HPDE6-E6E7 (cell line): ENCODE results near the gene C3.
"Not testable (repeated sequence)": the region's sequence is repeated elsewhere in the genome, so short reads cannot be mapped to it uniquely, and the experiment has no call there.

Experiments used
- DNase-seq: peaks from one replicate; pipeline ENCODE4 v3.0.0; 2011; ENCODE audit warnings: missing footprints; ENCODE audit errors: extremely low spot score

The C3 gene

DNA sequence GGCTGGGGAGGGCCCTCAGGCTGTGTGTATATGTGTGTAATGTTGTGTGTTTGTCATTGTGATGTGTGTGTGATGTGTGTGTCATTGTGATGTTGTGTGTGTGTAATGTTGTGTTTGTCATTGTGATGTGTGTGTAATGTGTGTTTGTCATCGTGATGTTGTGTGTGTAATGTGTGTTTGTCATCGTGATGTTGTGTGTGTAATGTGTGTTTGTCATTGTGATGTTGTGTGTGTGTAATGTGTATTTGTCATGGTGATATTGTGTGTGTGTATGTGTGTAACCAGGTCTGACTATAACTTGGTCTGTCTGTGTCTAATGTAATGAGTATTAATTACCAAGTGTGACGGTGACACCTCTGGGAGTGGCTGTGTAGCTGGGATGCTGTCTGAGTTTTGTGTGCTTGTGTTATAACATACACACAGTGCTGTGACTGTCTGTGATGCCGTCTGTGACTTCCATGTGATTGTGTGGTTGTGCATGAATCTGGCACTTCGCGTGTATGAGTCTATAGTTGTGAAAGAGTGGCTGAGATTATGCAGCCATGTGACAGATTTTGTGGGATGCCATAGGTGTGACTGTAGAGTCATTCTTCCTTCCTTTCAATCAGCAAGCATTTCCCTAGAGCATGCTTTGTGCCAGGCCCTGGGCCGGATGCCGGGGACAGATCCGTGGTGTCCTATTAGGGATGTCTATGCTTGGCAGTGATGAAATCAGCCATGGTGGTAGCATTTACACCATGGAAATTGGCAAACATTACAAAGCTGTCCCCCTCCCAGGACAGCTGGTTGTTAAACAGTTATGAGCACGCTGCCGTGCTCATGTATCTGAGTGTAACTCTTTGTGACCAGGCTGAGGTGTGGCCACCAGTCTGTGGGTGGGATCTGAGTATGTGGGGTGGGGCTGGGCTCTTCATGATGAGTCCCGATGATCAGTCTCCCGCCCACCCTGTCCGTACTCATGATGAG is 56.9 kb downstream of the C3 start:
- DNase-seq = no peak

DNA sequence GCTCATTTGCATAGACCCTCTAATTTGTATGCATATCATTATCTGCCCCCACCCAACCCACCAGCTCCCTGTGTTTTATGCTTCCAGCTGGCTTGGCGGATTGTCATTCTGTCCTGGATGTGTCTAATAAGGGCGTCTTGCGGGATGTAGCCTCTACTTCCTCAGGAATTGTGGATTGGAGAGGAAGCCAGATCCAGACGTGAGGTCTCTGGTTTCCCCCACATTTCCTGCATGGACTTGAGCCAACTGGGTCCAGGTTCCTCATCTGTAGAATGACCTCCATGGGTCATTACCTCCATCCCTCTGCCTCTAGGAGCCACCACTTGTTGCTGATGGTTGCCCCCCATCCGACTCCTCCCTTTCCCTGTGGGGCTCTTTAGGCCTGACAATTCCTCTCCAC is 57.7 kb downstream of the C3 start:
- DNase-seq = no peak

DNA sequence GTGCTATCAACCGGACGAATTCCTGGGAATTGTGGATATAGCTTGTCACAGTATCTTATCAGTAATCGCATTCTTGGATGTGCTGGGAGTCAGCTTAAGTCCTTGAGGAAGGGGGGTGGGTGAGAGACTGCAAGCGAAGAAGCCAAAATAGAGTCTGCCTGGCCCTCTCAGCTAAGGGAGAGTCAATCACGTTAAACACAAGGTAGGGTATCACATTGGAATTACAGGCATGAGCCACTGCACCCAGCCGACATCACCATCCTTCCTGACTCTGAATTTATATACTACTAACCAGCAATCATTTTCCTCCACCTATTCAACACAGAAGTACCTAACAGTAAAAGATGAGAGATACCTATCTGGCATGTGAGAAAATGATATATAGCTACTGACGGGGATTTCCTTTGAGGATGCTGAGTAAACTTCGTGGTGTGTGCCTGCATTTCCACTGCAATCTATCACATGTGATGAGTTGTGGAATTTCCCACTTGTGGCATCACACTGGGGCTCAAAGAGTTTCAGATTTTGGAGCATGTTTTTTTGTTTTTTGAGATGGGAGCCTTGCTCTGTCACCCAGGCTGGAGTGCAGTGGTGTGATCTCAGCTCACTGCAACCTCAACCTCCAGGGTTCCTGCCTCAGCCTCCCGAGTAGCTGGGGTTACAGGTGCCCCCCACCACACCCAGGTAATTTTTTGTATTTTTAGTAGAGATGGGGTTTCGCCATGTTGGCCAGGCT is 58.8 kb downstream of the C3 start:
- not testable (repeated sequence) for DNase-seq

DNA sequence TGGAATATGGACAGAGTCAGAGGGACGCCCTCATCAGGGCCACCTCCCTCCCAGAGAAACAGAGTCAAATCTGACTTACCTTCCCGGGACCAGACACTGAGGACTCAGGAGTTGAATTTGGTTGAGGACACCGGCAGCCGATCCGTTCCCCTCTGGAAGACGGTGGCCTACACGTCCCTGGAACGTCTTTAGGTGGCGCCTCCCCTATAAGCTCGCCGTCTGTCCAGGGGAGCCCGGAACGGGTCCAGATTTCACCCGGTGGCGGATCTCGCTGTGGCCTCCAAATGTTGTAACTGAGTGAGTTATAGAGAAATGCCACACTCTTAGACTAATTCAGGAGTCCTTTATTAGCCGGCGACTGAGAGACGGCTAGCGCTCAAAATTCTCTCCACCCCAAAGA is 59.5 kb downstream of the C3 start:
- no peak for DNase-seq

DNA sequence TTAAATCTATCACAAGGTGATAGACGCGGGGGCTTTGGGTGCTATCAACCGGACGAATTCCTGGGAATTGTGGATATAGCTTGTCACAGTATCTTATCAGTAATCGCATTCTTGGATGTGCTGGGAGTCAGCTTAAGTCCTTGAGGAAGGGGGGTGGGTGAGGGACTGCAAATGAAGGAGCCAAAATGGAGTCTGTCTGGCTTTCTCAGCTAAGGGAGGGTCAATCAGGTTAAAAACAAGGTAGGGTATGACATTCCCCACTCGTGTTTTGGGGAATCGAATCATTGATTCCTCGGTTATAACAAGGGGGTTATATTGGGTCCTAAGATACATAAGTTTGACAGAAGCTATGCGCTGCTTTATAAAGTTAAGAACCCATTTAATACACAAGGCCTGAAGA is 64.1 kb downstream of the C3 start:
- not testable (repeated sequence) for DNase-seq

DNA sequence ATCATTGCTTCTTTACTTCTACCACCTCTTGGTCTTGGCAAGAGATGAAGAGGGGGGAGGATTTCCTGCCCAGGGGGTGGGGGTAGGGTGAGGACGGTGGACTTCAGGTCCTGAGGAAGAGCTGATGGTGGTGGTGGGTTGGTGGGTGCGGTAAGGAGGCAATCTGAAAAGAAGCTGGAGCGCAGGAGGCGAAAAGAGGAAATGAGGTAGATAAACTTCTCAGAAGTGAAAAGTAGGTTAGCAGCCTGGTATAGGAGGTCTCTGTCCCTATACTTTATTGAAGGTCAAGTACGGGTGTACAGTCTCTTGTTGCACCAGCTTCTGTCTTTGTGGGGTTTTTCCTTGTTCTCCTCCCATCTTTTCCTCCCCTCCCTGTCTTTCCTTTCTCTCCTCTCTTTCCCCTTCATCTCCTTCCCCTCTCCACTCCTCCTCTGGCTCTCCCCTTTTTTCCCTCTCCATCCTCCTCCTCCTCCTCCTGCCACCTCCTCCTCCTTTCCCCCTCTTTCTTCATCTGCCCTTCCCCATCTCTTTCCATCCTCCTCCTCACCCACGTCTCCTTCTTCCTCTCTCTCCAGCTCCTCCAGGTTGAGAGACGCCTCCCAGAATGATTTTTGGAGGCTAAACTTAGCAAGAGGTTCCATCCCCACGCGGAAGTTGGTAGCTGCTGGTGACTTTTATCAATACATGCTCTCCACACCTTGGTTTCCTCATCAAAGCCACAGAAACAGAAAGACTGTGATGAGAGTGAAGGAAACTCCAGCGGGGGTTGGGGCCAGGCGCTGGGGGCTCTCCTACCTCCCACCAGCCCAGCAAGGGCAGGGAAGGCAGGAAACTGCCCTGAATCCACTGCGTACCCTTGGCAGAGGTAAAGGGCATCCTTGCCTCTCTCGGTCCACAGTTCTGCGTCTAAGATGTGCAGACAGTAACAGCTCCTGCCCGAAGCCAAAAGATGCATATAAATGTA is 65.8 kb downstream of the C3 start:
- DNase-seq = no peak

DNA sequence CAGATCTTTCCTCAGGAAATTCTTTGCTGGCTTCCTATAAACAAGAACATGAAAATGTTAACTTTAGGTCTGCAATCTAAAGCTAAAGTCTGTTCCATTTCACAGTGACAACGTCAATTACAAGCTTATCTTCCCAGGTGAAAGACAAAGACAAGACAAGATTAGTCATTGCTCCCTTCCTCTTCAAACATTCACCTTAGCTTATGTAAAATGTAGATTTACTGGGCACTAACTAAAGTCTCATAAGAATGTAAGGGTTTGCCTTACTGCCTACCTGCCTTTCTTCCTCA is 67.7 kb downstream of the C3 start:
- no peak for DNase-seq

DNA sequence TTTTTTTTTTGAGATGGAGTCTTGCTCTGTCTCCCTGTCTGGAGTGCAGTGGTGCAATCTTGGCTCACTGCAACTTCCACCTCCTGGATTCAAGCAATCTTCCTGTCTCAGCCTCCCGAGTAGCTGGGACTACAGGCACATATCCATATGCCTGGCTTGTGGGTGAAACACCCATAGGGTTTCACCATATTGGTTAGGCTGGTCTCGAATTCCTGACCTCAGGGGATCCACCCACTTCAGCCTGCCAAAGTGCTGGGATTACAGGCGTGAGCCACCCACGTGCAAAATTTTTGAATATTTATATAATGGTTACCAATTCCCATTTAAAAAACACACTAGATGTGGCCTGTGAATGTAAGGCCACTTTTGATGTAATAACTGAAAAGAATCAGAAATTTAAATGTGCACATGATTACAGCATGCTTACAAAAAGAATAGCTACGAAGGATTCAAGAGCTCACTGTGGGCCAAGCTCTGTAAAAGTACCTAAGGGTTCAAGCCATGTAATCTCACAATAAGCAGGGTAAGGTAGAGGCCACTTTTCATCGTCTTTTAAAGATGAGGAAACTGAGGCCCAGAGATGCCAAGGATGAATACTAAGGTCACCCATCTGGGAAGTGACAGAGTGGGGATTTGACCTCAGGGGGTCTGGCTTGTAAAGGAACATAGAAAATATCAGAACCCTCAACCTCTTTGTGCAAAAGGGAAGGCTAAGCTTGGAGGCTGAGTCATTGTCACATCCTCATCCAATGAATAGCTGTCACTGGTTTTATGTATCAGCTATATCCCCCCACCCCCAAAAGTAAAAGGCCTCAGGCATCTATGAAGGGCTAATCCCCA is 68.3 kb downstream of the C3 start:
- no peak for DNase-seq

DNA sequence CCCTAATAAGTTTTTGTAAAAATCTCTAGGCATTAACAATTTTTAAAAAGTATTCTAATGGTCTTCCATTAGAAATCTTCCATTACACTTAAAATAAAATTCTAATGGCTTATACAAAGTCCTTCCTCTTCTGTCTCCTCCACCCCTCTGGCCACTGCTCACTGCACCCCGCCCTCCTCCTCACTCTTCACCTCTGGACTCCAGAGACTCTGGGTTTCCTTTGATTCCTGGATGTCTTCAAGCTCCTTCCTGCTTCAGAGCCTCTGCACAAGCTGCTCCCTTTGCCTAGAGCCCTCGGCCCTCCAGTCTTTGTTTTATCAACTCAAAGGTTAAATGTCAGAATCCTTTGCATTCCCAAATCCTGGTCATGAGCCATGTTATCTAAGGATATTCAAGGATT is 71.3 kb downstream of the C3 start:
- DNase-seq = no peak

DNA sequence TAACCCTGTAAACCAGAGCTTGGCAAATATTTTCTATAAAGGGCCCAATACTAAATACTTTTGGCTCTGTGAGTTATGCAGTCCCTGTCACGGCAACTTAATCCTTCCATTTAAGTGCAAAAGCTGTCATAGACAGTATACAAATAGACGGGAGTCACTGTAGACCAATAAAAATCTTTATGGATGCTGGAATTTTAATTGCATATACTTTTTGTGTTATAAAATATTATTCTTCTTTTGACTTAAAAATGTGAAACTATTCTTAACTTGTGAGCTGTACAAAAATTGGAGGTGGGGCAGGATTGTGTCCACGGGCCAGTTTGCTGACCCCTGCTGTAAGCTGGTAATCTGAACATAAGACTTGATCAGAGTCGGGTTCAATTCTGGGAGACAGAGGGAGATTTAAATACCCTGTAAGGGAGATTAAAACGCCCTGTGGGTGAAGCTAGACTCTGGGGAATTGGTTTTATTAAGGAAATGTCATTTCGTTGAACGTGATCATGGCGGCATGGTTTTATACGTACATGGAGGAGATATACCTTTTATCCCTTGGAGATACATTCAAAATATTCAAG is 72.2 kb downstream of the C3 start:
- no peak for DNase-seq

DNA sequence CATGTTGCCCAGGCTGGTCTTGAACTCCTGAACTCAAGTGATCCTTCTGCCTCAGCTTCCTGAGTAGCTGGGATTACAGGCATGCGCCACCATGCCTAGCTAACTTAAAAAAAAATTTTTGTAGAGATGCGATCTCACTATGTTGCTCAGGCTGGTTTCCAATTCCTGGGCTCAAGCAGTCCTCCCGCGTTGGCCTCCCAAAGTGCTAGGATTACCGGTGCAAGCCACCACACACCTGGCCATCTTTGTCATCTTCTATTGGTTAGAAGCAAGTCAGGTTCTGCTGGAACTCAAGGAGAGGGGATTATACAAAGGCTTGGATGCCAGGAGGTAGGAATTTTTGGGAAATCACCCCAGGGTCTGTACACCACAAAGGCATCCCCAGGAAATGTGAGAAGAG is 75.7 kb downstream of the C3 start:
- DNase-seq = no peak

DNA sequence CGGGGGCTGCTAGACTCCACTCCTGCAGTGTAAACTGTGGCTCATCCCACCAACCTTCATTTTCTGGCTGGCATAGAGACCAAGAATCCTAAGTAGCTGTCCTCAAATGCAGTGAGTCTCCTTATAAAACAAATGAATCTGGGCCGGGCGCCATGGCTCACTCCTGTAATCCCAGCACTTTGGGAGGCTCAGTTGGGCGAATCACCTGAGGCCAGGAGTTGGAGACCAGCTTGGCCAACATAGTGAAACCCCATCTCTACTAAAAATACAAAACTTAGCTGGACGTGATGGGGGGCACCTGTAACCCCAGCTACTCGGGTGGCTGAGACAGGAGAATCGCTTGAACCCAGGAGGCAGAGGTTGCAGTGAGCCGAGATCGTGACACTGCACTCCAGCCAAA is 80.1 kb downstream of the C3 start:
- not testable (repeated sequence) for DNase-seq

DNA sequence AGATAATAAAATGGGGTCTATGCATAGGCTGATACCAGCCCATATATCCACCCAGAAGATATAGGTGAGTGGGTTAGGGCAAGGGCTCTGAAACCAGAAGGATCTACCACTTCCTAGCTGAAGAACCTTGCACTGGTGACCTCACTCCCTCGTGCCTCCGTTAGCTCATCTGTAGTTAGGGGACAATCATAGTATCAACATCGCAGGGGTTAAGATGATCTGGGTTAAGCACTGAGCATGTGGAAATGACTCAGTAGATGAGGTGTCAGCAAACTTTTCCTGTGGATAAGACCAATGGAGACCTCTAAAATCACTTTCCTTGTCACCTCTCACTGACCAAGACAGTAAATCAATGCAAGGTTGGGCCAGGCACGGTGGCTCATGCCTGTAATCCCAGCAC is 81.0 kb downstream of the C3 start:
- no peak for DNase-seq

DNA sequence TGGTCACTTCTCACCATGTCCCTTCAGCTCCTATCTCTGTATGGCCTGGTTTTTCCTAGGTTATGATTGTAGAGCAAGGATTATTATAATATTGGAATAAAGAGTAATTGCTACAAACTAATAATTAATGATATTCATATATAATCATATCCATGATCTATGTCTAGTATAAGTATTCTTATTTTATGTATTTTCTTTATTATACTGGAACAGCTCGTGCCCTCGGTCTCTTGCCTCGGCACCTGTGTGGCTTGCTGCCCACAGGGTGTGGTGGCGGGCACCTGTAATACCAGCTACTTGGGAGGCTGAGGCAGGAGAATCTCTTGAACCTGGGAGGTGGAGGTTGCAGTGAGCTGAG is 87.0 kb downstream of the C3 start:
- DNase-seq = not testable (repeated sequence)

DNA sequence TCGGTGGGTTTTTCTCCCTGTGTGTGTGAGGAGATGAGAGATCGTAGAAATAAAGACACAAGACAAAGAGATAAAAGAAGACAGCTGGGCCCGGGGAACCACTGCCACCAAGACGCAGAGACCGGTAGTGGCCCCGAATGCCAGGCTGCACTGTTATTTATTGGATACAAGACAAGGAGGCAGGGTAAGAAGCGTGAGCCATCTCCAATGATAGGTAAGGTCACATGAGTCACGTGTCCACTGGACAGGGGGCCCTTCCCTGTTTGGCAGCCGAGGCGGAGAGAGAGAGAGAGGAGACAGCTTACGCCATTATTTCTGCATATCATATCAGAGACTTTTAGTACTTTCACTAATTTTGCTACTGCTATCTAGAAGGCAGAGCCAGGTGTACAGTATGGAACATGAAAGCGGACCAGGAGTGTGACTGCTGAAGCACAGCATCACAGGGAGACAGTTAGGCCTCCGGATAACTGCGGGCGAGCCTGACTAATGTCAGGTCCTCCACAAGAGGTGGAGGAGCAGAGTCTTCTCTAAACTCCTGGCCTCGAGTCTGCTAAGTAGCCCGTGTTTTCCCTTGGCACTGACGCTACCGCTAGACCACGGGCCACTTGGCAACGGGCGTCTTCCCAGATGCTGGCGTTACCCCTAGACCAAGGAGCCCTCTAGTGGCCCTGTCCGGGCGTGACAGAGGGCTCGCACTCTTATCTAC is 87.5 kb downstream of the C3 start:
- DNase-seq = not testable (repeated sequence)

DNA sequence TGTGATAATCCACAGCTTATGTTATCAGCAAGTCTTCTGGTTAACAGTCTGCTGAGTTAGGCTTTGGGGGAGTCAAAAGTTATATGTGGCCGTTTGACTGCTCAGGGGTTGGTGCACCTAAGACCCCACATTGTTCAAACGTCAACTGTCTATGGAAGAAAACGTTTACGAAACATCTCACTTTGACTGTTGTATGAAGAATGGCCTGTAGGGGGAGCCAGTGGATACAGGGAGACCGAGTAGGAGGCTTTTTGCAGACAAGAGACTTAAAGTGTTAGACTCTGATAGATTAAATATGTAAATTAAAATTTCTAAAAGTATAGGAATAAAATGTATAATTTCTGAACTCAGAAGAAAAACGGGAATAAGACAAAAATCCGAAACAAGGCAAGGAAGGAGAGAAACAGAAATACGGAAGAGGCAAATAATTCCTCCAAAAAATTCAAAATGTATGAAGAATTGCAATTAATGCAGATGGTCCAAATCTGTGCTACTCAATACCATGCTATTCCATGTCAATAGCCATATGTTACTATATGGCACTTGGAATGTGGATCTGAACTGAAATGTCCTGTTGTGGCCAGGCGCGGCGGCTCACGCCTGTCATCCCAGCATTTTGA is 88.3 kb downstream of the C3 start:
- peak; percentile 20 for DNase-seq
